ENCODE measurements around the gene ADAM12.

GRCh38 chr10:126375299-126375698, 13.0 kb downstream of the ADAM12 start:
- TF ChIP-seq CTCF (tag by site-specific recombination; IDR thresholded peaks at IDR 0.05) (no peak), ZNF449 (tag by site-specific recombination; IDR thresholded peaks at IDR 0.05) (no peak), ZIC2 (tag by site-specific recombination; IDR thresholded peaks at IDR 0.05) (no peak), KLF10 (tag by site-specific recombination; IDR thresholded peaks at IDR 0.05) (no peak)
